ENCODE results near the gene SOCS6.
"Not testable (repeated sequence)": the region's sequence is repeated elsewhere in the genome, so short reads cannot be mapped to it uniquely, and the experiment has no call there.

Gene SOCS6

DNA sequence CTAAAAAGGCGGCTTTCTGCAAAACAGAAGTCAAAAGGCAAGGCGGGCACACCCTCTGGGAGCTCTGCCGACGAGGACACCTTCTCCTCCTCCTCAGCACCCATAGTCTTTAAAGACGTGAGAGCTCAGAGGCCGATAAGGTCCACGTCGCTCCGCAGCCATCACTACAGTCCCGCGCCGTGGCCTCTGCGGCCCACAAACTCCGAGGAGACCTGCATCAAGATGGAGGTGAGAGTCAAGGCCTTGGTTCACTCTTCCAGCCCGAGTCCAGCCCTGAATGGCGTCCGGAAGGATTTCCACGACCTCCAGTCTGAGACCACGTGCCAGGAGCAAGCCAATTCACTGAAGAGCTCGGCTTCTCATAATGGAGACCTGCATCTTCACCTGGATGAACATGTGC lies 36.1 kb downstream of the SOCS6 start:
- no peak for DNase-seq

- DNase-seq = no peak
Measured at GRCh38 chr18:70326255-70326654, 37.4 kb downstream of the SOCS6 start.

- DNase-seq = no peak
Measured at GRCh38 chr18:70328169-70328568, 39.3 kb downstream of the SOCS6 start.

DNA sequence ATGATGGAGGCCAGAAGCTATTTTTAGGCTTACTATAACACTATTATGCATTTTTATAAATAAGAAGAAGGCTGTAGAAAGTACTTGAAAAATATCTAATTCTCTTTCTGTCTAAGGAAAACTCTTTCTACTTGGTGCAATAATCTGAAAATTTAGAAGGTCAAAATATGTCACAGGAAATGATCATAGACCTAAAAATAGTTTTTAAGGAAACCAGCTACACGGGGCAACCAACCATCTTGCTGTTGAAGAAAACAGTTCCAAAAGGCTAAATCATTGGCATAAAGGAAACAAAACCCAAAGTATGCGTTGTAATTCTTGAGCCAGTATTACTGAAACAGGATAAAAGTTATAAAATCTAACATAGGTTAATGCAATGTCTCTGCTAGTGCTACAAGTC lies 40.2 kb downstream of the SOCS6 start:
- no peak for DNase-seq

DNA sequence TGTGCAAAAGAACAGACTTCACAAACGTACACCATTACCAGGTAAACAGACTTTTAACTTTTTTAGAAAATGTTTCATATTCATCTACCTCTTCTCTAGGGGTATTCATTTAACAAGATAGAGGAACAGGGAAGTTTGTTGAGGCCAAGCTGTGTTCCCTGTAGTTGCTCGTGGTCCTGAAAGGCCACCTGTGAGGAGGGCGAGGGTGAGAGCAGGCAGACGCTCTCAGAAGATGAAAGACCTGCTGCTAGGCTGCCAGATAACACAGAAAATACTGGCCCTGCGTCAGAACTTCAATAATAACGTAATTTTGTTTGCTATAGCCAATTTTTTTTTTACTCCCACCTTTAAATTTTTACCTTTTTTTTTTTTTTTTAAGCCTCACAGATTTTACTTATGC lies 42.0 kb downstream of the SOCS6 start:
- no peak for DNase-seq

DNA sequence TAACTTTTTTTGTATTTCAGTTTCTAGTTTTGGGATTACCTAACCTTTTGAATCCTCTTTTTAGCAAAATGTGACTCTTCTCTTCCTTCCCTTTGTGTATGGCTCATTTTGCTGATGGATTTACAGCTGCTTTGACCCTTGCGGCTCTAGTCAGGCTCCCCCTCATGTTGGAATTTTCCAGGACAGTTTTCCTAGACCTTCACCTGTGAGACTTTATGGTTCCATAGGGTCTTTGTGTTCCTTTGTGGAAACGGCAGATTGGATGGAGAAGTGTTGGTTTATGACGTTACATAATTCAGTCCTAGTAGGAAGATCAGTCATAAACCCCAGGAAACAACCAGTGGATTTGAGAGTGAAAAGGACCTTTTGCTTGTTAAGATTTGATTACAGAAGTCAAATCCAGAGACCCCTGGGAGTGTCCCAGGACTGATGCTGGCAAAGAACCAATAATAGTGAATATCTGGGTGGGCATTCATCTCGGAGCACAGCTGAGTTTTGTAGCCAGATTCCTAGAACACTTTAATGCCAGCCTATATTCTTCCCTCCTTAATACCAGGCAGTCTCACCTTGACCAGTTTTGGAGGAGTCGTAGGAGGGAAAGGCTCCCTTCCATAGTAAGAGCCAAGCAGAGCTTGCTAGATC lies 42.7 kb downstream of the SOCS6 start:
- DNase-seq = no peak

DNA sequence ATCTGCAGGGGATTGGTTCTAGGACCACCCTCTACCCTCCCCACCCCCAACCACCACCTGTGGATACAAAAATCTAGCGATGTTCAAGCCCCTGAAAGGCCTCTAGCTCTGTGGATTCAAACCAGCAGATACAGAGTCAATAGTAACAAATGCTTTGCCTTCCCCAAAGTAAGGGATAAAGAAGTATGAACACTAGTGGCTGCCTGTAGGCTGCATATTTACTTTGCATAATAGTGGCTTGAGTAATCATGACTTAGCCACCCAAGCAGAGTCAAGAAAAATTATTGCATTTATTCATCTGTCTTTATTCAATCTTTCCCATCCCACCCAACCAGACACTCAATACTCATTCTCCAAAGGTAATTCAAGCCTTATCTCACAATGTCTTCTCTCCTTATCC lies 43.8 kb downstream of the SOCS6 start:
- DNase-seq = no peak

DNA sequence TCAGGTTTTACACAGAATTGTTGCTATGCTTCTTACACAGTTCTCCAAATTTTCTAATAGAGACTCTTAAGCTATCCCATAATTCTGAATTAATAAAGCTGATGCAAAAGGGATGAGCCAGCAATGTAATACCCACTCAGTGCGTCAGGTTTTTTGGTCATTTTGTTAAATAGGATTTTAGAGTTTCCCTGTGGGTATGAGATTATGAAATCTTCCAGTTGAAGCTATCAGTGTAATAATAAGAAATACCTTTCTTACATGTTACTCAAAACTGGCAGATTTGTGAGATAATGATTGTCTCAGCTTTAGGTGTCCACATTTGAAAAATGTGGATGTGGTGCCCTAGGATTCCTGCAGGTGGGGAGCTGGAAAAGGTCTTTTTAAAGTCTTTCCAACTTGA lies 44.5 kb downstream of the SOCS6 start:
- DNase-seq = no peak

GRCh38 chr18:70333757-70334156 lies 44.9 kb downstream of the SOCS6 start:
- no peak for DNase-seq

GRCh38 chr18:70334264-70334663 lies 45.4 kb downstream of the SOCS6 start:
- DNase-seq = no peak

DNA sequence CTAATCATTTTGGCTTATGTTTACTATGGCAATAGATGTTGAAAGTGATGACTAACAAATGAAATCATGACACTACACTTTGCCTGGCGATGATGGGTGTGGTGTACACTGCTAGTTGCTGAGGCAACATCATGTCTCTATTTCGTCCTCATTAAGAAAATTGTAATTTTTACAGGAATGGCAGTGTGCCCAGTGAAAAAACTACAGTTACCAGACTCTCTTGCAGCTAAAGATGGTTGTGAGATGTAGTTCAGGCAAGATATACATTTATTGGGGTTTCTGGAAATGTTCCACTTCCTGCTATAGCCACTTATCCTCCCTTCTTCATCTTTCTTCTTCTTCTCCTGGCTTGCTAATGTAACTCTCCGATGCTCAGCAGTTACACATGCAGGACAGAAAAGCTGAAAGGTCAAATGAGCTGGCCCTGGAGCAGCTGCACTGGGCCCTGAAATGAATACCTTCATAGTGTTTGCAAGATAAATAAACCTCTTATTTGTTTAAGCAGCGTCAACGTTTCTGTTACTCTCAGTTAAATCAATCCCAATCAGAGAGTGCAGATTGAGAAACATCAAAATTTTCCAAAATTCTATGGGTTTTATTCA lies 46.0 kb downstream of the SOCS6 start:
- no peak for DNase-seq

DNA sequence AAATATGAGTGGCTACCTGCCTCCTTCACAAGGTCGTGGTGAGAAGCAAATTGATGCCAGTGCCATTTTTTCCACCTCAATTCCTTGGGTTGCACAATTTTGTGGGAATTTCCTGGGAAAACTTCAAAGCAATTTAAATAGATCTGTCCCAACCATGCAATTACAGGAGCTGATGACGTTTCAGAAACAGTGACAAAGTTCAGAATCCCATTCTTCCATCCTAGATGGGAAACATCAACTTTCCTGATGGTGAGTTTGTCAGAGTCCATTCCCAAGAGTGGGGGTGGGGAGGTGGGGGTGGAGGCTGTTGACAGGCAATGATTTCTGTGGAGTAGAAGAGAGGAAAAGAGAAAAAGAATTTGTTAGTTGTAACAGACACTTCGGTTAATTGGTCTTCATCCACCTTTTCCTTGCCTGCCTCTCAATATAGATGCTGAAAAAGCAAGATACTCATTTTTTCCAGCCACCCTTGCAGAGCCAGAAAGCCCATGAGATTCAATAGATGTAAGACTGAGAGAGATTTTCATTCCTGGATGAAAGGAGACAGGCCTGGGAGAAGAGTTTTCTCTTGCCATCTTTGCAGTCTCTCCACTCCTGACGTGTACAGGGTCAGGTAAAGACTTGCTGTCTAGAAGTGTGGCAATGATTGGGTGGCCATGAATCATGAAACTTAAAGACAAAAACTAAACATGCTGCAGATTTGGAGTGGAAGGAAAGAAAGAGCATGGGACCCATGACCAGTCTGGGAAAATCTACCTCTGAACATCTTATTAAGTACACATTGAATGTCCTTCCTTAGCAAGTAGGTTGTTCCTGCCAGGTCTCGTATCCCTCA lies 47.3 kb downstream of the SOCS6 start:
- no peak for DNase-seq

GRCh38 chr18:70337139-70337972 lies 48.5 kb downstream of the SOCS6 start:
- no peak for DNase-seq

DNA sequence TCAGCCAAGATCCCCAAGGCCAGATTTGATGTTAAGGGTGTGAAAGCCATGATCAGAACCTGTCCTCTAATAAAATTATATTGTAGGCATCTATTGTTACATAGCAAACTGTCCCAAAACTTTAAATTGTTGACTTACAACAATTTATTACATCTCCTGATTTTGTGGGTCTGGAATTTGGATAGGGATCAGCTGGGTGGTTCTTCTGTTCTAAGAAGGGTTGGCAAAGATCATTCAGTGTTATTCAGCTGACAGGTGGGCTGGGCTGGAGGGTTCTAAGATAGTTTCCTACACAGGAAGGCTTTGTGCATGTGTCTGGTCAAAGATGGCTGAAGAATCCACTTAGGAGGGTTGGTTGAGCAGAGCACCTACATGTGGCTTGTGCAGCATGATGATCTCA lies 50.0 kb downstream of the SOCS6 start:
- DNase-seq = no peak

DNA sequence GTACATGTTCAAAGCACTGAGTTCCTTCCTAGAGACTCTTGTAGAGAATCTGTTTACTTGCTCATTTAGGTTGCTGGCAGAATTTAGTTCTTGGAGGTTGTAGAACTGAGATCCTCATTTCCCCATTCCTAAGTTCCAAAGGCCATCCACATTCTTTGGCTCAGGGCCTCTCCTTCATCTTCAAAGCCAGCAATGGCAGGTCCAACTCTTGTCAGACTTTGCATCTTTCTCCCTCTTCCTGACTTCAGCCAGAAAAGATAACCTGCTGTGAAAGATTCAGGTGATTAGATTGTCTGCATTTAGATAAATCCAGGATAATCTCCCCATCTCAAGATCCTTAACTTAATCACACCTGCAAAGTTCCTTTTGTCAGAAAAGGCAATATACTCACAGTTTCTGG lies 51.1 kb downstream of the SOCS6 start:
- no peak for DNase-seq

DNA sequence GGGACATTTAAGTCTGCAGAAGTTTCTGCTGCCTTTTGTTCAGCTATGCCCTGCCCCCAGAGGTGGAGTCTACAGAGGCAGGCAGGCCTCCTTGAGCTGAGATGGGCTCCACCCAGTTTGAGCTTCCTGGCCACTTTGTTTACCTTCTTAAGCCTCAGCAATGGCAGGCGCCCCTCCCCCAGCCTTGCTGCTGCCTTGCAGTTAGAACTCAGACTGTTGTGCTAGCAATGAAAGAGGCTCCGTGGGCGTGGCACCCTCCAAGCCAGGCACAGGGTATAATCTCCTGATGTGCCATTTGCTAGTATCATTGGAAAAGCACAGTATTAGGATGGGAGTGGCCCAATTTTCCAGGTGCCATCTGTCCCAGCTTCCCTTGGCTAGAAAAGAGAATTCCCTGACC lies 59.6 kb downstream of the SOCS6 start:
- DNase-seq = not testable (repeated sequence)

- DNase-seq = no peak
Measured at GRCh38 chr18:70349316-70349715, 60.5 kb downstream of the SOCS6 start.

GRCh38 chr18:70354080-70354479 lies 65.2 kb downstream of the SOCS6 start:
- no peak for DNase-seq

DNA sequence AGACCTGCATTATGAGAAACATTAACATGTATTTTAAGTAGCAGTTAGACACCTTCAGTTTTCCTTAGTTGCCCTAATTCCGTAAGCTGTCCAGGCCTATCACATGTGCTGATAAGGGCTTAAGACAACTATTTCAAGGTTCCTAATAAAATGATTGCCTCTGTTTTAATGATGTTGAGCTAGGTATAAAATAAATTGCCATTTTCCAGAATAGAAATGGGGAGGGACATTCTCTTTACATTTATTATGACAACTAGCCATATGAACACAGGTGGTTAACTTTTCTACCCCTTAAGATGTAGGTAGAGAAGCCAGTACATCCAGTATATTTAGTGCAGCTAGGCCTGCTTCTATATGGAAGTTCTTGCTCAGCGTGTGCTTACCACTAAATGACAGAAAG lies 65.9 kb downstream of the SOCS6 start:
- no peak for DNase-seq

GRCh38 chr18:70355620-70356385 lies 67.0 kb downstream of the SOCS6 start:
- no peak for DNase-seq

DNA sequence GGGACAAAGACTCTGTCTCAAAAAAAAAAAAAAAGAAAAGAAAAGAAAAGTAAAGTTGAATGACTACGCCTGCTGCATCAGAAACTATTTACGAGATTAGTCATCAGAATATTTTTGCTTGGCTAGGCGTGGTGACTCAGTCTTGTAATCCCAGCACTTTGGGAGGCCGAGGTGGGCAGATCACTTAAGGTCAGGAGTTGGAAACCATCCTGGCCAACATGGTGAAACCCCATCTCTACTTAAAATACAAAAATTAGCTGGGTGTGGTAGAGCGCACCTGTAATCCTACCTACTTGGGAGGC lies 69.2 kb downstream of the SOCS6 start:
- DNase-seq = not testable (repeated sequence)

- DNase-seq = no peak
Measured at GRCh38 chr18:70359071-70359470, 70.2 kb downstream of the SOCS6 start.

GRCh38 chr18:70362258-70362657 lies 73.4 kb downstream of the SOCS6 start:
- no peak for DNase-seq

All from central memory CD4-positive, alpha-beta T cell (primary cell).